Fibroblast of gingiva (primary cell): Measurements from ENCODE around the gene OR6B2.

ENCODE experiments used
- DNase-seq: peaks from one replicate; pipeline ENCODE4 v3.0.0-alpha.2; 2011; ENCODE audit warnings: low read depth

The OR6B2 gene

DNA sequence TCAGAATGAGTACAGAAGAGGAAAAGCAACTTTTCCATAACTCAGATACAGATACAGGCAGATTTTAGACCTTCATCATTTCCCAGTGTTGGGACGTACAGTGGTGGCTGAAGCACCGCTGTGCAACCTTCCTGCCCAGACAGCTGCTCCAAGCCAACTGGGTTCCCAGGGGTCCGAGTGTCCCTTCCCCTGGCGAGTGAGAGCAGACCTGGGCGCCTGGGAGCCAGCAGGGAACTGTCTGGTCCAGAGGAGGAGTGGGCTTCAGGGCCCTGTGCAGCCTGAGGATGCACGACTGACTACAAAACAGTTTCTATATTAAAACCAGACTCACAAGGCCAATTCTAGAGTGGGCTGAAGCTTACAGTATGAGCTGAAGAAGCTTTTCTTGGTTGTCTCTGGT lies 11.1 kb upstream of the OR6B2 start:
- no peak for DNase-seq

DNA sequence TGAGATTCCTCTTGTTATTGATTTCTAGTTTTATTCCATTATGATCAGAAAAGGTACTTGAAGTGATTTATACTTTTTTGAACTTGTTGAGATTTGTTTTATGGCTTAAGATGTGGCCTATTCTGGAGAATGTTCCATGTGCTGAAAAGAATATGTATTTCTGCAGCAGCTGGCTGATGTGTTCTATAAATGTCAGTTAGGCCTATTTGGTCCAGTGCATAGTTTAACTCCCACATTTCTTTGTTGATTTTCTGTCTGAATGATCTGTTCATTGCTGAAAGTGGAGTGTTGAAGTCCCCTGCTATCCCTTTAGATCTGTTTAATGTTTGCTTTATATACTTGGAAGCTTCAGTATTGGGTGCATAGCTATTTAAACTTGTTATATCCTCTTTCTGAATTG lies 7.1 kb upstream of the OR6B2 start:
- no peak for DNase-seq

DNA sequence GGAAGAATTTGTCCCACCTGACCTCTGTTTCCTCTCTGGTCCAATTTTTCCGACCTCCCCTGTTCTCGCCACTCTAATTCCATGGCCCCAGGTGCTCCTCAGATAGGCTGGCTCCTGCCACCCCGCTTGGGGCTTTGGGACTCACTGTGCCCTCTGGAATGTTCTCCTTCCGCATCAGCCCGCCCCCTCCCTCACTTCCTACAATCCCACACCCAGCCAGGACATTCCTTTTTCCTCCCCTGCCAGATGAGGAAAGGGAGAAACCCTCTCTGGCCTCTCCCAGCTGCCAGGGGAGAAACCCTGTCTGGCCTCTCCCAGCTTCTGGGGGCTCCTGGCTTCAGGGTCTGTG lies 3.1 kb upstream of the OR6B2 start:
- no peak for DNase-seq

DNA sequence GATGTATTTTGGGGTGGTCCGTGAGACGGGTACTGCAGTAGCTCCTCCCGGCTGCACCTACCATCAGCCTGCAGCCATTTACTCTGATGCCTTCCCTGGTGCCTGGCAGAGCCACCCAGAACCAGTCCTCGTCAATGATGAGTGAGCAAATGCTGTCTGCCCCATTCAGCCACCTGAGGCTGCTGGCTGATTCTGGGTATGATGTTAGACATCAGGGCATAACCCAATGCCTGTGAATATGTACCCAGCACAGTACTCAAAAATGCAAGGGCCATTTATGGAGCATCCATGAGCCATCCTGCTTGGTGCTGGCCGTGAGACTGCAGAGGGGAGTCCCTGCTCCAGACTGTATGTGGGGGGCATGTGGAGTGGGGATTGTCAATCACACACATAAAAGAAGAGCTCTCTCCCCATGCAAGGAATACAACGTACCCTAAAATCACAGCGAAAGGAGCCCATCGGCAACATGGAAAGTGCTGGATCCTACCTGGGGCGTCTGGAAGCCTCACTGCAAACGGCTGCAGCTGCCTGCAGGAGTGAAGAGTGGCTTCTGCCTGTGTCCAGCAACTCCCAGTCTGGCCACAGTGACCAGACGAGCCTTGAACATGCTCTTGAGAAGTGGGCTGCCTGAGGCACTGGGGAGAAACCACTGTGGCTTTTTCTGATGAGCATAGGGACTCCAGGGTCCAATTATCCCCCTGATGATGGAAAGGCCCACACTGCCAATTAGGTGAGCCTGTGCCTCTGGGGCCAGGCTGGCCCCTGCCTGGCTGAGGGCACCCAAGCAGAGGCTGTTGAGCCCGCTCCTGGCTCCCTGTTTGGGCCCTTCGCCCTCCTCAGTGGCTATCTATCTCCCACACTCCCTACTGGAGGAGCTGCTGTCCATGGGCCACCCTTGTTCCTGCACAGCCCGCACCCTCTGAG lies 2.4 kb upstream of the OR6B2 start:
- DNase-seq, result no peak

DNA sequence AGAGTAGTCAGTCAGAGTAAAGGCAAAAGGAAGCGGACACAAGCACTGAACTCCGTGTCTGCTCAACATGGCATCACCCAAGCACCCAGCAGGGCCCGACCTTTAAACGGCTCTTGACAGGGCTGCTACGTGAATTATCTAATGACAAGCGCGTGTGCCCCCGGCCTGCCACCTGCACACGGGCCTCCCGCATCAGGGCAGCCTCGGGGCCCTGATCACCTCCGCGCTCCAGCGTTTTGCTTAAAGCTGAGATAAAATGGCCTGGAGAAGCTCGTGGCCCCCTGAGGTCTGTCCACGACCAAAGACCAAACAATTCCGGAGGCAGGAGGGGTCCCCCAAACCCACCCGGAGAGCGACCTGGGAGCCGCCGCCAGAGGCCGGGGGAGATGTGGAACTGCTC lies 5.5 kb downstream of the OR6B2 start:
- DNase-seq, result no peak

DNA sequence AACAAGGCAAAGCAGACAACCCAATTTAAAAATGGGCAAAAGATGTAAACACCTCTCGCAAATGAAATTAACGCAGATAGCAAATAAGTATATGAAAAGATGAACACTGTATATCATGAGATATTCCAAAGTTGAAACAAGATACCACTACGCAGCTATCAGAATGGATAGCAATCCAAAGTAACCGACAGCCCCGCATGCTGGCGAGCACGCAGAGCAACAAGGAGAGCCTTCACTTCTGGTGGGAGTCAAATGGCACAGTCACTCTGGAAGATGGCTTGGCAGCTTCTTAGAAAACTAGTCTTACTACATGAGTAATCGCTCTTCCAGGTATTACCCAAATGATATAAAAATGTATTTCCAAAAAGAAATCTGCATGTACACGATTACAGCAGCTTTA lies 6.4 kb downstream of the OR6B2 start:
- DNase-seq, result no peak

DNA sequence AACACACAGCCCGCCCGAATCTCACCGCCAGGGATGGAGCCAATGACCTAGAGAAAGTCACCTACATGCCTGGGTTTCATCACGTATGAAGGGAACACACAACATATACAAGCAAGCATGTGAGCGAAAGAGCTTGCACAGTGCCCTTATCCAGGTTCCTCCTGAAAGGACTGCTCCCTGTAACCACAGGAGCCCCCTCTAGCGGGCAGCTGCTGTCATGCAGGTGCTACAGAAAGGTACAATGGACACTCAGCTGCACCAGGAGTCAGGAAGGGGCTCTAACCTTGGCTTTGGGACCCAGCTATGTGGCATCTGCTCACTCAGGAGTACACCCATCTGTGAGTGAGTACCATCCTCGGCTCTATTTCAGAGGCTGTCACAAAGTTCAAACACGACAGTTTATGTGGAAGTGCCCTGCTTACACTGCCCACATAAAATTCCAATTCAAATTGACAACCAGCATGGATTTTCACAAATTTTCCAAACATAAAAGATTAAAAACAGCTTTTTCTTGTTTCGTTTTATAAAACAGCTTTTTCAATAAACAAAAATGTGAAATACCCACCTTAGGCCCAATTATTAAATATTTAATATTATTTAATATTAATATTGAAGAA lies 8.6 kb downstream of the OR6B2 start:
- peak; percentile 27 for DNase-seq

DNA sequence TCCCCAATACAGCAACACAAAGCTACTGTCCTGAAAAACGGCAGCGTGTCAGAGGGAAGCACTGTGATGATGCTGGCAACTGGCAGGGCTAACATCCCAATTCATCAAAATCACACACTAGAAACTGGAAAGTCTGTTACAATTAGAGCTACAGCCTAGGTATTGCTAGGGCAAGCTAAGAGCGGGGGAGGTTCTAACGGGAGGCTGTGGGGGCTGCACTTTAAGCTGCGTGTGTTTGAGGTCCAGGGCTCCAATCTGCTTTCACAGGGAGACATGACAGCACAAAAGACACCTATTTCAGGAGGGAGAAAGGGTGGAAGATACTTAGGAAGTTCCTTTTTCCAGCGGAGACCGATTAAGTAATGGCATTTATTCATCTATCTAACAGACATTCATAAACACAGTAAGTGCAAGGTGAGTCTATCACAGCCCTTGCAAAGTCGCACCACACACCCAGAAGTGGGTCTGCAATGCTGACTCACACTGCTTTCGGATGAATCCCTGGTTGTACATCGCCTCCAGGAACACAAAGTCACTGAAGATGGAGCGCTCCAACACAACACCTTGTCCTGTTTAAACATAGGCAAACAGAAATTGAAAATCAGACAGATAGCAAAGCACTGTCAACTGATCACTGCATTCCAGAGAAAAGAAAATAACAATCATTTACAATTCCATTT lies 12.0 kb downstream of the OR6B2 start:
- no peak for DNase-seq

DNA sequence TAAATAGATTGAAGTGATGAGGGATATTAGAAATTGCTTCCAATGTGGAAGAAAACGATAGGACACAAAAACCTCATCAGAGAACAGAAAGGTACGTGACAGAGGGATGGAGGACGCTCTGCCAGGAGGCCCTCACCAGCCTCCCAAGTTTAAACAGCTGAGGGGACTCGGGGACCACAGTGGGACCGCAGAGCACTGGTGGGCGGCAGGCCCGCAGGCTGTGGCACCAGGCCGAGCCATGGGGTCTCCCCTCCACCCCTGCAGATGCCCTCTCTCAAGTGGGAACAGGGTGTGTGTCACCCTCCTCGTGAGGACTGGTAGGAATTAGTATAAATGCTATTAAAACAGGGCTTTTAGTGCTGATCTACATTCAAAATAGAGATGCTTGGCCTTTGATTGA lies 15.9 kb downstream of the OR6B2 start:
- DNase-seq, result no peak

DNA sequence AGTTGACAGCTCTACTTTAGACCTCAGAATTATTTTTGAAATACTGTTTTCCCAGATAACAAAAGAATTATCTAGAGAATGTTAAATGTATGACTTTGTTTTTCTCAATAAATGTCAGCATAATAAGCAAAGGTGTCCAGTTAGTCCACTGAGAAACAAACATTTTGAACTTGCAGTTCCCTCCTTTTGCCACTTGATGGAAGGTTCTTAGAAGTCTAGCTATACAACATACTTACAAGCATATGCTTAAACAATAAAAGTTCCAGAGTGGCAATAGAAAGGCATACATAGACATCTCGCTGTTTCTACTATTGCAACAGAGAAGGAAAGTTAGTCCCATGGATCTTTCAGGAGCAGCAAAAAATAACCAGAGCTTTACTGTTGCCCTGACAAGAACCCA lies 16.9 kb downstream of the OR6B2 start:
- peak; percentile 20 for DNase-seq

DNA sequence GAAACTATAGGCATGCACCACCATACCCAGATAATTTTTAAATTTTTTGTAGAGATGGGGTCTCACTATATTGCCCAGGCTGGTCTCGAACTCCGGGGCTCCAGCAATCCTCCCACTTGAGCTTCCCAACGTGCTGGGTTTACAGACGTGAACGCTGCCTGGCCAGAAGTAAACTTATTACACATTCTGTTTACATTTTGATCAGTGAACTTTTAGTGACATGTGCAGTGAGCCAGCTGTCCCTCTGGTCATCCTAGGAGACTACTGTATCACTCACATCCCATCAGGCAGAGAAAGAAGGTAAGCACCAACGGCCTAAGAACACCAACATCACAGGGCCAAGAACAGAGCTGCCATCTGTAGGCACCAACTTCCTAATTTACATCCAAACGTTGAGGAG lies 27.2 kb downstream of the OR6B2 start:
- no peak for DNase-seq

DNA sequence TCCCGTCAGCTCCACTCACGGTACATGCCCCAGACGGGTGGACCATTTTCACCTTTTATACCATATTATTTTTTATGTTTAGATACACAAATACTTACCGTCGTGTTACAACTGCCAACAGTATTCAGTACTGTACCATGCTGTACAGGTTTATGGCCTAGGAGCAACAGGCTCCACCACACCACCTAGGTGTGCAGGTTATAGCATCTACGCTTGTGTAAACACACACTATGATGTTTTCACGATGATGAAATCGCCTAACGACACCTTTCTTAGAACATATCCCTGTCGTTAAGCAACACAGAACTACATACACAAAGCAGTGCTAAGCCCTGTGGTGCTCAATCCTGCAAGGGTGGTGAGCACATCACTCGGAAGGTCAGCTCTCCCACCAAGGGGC lies 29.6 kb downstream of the OR6B2 start:
- DNase-seq, result no peak

DNA sequence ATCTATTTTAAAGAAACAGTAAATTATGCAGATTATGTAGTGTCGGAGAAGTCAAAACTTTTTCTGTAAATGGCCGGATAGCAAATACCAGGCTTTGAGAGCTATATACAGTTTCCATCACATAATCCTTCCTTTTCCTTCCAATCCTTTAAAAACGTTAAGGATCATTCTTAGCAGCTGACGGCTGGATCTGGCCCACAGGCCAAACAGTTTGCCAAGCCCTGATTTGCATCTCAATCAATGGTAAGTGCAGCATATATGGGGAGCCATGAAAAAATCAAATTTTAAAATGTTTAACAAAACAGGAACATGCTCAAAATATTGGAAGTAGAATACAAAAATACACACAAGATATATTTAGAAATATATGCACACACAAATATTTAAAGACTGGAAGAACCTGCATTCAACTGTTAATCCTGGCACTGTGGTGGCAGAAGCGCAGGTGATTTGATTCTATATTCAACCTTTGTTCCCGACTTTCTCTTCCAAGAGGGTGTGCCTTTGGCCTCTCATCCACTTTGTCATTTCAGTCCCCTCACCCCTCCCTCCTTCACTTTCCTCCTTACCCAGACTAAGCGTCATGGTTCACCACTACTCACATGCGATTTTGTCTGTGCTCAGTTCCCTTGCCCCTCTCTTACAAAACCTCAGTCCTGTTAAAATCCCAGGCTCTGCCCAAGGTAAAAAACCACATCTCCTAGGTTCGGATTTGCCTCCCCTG lies 32.4 kb downstream of the OR6B2 start:
- no peak for DNase-seq

DNA sequence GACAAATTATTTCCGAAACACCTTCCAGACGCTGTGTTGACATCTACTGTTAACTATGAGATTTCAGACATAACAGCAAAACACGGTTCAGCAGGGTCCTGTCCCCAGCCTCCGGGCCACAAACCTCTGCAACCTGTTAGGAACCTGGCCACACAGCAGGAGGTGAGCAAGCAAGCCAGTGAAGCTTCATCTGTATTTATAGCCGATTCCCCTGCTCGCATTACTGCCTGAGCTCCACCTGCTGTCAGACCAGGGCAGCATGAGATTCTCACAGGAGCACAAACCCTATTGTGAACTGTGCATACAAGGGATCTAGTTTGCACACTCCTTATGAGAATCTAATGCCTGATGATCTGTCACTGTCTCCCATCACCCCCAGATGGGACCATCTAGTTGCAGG lies 36.1 kb downstream of the OR6B2 start:
- no peak for DNase-seq

DNA sequence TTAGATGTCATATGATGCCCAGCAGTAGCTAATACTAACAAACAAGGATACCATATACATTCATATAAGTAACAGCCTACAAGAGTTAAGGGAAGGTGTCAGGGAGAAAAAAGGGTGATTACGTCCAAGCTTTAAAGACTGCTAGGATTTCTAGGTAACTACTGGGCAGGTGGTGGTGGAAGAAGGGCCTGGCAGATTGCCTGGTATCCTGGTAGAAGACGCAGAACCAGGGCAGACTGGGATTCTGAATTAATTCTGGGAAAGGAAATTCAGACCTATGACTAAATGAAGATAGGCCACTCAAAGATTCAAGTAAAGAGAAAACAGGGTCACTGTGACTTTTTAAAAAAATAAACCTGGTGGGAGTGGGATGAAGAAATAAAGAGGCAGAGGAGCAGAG lies 36.9 kb downstream of the OR6B2 start:
- DNase-seq, result no peak

DNA sequence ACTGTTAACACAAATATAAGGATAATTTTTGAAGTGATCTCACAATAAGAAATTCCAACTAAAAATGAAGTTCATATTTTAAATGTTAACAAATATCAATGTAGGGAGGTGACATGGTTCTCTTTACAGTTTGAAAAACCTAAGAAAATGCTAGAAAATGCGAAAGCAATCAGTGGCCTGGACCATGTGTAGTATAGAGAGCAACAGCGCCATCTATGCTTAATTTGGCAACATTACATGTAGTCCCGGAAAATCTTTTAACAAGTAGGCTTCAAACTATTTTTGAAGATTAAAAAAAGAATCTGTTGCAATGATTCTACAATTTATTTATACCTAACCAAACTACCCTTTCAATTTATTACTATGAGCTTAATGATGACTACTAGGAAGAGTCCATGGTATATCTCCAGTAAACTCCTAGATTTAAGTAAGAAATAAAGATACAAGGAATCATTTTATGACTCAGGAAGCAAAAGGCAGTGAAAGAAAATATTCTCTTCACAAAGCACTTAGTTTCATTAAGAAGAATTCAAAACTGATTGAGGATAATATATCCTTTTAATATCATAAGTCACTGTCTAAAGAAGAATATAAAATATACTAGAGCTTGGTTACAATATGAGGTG lies 38.4 kb downstream of the OR6B2 start:
- DNase-seq, result peak; percentile 59

DNA sequence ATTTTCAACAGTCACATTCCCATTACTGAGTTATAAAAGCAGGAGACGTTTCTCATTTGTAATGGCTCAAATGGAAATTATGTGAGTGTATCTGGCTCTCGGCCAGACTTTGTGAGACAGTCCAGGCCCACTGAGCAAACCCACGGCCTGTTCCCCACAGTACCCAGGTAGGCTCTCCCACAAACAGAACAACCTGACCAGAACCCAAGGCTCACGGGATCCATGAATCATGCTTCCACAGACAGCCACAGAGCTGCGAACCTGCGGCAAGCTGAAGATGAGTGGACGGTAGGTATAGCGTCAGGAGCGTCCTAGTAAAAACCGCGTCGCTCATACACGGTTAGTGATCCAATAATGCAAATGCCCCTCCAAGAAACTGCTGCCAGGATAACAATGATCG lies 39.3 kb downstream of the OR6B2 start:
- no peak for DNase-seq

DNA sequence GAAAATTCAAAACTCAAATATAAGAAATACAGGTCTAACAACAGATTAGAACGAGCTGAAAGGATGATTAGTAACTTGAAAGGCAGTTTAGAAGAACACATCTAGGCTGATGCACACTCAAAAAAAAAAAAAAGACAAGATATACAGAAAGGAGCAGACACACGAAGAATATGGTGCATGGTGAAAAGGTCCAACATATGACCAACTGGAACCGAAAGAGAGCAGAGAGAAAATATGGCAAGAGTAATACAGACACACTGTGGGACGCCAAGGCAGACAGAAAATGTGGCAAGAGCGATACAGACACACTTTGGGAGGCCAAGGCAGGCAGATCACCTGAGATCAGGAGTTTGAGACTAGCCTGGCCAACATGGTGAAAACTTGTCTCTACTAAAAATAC lies 44.9 kb downstream of the OR6B2 start:
- DNase-seq, result no peak

DNA sequence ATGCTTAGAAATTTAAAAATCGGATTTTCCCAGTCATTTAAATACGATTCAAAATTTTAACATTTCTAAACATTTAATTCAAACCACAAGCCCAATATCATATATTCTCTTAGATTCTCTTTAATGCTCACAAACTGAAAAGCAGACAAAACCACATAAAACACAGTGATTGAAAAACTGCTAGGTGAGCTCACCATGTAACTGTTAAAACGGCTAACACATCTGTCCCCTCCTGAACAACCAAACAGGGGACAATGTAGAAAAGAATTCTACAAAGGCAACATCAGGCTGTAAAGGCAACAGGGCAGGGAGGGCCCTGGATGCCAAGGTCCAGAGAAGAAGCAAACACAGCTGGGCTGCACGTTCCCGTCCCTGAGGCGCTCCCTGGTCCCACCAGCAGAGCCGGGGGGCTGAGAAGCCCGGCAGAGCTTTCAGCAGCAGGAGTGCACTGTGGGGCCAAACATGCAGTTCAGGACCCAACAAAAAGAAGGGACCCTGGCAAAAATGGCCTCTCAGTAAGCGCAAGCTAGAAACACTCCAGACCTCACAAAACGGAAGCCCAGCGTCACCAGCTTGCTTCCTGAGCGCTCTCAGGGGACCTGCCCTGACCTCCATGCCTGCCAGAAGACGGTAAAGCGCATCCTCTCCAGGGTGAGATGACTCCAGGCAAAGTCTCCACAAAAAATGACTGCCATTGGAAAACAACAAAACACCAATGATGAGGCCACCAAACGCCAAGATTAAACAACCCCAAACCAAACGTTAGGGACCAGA lies 45.6 kb downstream of the OR6B2 start:
- no peak for DNase-seq

DNA sequence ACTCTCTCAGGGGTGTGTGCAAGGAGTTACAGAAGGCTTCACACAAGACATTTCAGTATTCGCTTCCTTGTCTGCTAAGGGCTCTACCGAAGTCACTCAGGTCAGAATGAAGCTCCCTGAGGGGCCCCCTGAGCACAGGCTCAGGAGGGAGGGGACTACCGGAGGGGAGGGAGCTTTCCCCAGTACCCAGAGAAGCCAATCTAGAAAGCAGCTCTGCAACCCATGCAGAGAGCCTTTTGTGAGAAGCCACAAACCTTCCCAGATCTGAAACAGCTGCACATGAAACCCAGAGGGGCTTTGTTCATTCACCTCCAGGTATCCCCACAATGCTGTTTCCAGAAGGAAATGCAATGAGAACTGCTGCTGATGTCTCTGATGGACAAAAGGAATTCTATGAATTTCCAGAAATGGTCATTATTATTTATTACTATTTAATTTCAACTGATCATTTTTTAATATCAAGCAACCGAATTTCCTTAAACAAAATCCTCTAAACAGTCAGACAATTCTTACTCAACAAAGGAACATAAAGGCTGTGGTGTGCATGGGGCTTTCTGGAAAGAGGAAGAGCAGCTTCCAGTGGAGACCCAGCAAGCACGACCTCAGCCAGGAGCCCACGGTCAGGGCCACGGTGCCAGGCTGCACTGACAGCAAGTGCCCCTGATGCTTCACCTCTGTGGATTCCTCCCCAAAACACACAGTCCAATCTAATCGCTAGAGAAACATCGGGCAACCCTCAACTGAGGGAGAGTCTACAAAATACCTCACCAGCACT lies 47.0 kb downstream of the OR6B2 start:
- no peak for DNase-seq
